ENCODE measurements around the gene BICC1.

The BICC1 gene

GRCh38 chr10:58516119-58516518 is 3.4 kb downstream of the BICC1 start:
- DNase-seq (ENCODE audit: low read depth in 2 of 2), result no peak

- DNase-seq (ENCODE audit: low read depth in 2 of 2), result no peak
Measured at GRCh38 chr10:58516671-58517070, 4.0 kb downstream of the BICC1 start.

- DNase-seq (ENCODE audit: low read depth in 2 of 2), result no peak
Measured at GRCh38 chr10:58517081-58517480, 4.4 kb downstream of the BICC1 start.

- no peak for DNase-seq (ENCODE audit: low read depth in 2 of 2)
Measured at GRCh38 chr10:58517491-58518355, 5.1 kb downstream of the BICC1 start.

GRCh38 chr10:58518775-58519174 is 6.1 kb downstream of the BICC1 start:
- no peak for DNase-seq (ENCODE audit: low read depth in 2 of 2)

GRCh38 chr10:58529077-58529728 is 16.5 kb downstream of the BICC1 start:
- no peak for DNase-seq (ENCODE audit: low read depth in 2 of 2)

GRCh38 chr10:58531084-58531695 is 18.5 kb downstream of the BICC1 start:
- DNase-seq (ENCODE audit: low read depth in 2 of 2), result peak; percentile 59 to 60

- no peak for DNase-seq (ENCODE audit: low read depth in 2 of 2)
Measured at GRCh38 chr10:58535311-58535710, 22.6 kb downstream of the BICC1 start.

- DNase-seq (ENCODE audit: low read depth in 2 of 2), result no peak
Measured at GRCh38 chr10:58543141-58543540, 30.5 kb downstream of the BICC1 start.

GRCh38 chr10:58544135-58544534 is 31.5 kb downstream of the BICC1 start:
- DNase-seq (ENCODE audit: low read depth in 2 of 2), result no peak

- no peak for DNase-seq (ENCODE audit: low read depth in 2 of 2)
Measured at GRCh38 chr10:58545427-58545826, 32.8 kb downstream of the BICC1 start.

- no peak for DNase-seq (ENCODE audit: low read depth in 2 of 2)
Measured at GRCh38 chr10:58546137-58546536, 33.5 kb downstream of the BICC1 start.

GRCh38 chr10:58546722-58547445 is 34.2 kb downstream of the BICC1 start:
- DNase-seq (ENCODE audit: low read depth in 2 of 2), result no peak

- no peak for DNase-seq (ENCODE audit: low read depth in 2 of 2)
Measured at GRCh38 chr10:58547963-58548362, 35.3 kb downstream of the BICC1 start.

GRCh38 chr10:58554316-58554715 is 41.6 kb downstream of the BICC1 start:
- DNase-seq (ENCODE audit: low read depth in 2 of 2), result no peak

GRCh38 chr10:58555170-58555929 is 42.7 kb downstream of the BICC1 start:
- DNase-seq (ENCODE audit: low read depth in 2 of 2), result no peak

- no peak for DNase-seq (ENCODE audit: low read depth in 2 of 2)
Measured at GRCh38 chr10:58555930-58556311, 43.2 kb downstream of the BICC1 start.

- DNase-seq (ENCODE audit: low read depth in 2 of 2), result peak in 1 of 2 experiments; percentile 25
Measured at GRCh38 chr10:58556516-58557165, 44.0 kb downstream of the BICC1 start.

GRCh38 chr10:58557714-58558113 is 45.0 kb downstream of the BICC1 start:
- DNase-seq (ENCODE audit: low read depth in 2 of 2), result no peak

GRCh38 chr10:58560068-58560467 is 47.4 kb downstream of the BICC1 start:
- no peak for DNase-seq (ENCODE audit: low read depth in 2 of 2)

- DNase-seq (ENCODE audit: low read depth in 2 of 2), result peak in 1 of 2 experiments; percentile 38
Measured at GRCh38 chr10:58565271-58565670, 52.6 kb downstream of the BICC1 start.

Measured in fibroblast of skin of left quadriceps (primary cell).